CD8-positive, alpha-beta memory T cell (primary cell): ENCODE data around the gene PPP4R1. TPM values are rescaled to one million over a fixed set of nuclear protein-coding genes. Genes with fewer than 3 reads are reported as not detected.

Experiments
- CTCF ChIA-PET: fragments of 350-600 bp; sonication (Branson Sonifier 250); formaldehyde crosslinking; loops from one replicate; lab custom pipeline; 2021; ENCODE audit warnings: antibody characterized with exemption; lab: Charles Lee
- POLR2A ChIA-PET: fragments of 350-600 bp; sonication (Branson Sonifier 250); formaldehyde crosslinking; loops from one replicate; lab custom pipeline; 2021; ENCODE audit warnings: antibody characterized with exemption; lab: Charles Lee
- DNase-seq, 5 donors: peaks; one replicate each; pipeline versions ENCODE4 v3.0.0 to v3.0.0-alpha.2; 2020 to 2022; ENCODE audit warnings: mixed read lengths in 1 of 5
- H3K27ac ChIP-seq: one replicate; pipeline ENCODE4 v1.7.0; 2013; ENCODE audit warnings: low read depth, mild to moderate bottlenecking, low read length, moderate library complexity
- H3K27me3 ChIP-seq: 2 replicates; pipeline ENCODE4 v1.7.0; 2013; ENCODE audit warnings: low read length, mild to moderate bottlenecking; ENCODE audit not compliant: insufficient read depth, poor library complexity, severe bottlenecking
- H3K36me3 ChIP-seq: 2 replicates; pipeline ENCODE4 v1.7.0; 2013; ENCODE audit warnings: mild to moderate bottlenecking, low read length, moderate library complexity; ENCODE audit not compliant: insufficient read depth
- H3K4me1 ChIP-seq: 2 replicates; pipeline ENCODE4 v1.7.0; 2013; ENCODE audit warnings: mild to moderate bottlenecking, low read length, moderate library complexity; ENCODE audit not compliant: insufficient read depth
- H3K4me3 ChIP-seq: 2 replicates; pipeline ENCODE4 v1.7.0; 2013; ENCODE audit warnings: mild to moderate bottlenecking, low read length
- H3K9me3 ChIP-seq: 2 replicates; pipeline ENCODE4 v1.7.0; 2013; ENCODE audit warnings: mild to moderate bottlenecking, low read length
- H3K27ac Mint-ChIP-seq, 8 donors: one replicate each; pipeline ENCODE4 v1.8.0; 2020 to 2021; ENCODE audit warnings: mixed read lengths in 8 of 8, mild to moderate bottlenecking in 6 of 8, inconsistent platforms in 3 of 8, moderate library complexity in 3 of 8
- H3K27me3 Mint-ChIP-seq, 2 donors: one replicate each; pipeline ENCODE4 v1.8.0; 2020 to 2021; ENCODE audit warnings: mixed read lengths in 2 of 2, mild to moderate bottlenecking in 1 of 2, moderate library complexity in 1 of 2
- H3K36me3 Mint-ChIP-seq, 3 donors: one replicate each; pipeline ENCODE4 v1.8.0; 2020 to 2021; ENCODE audit warnings: mixed read lengths in 3 of 3, inconsistent platforms in 1 of 3, mild to moderate bottlenecking in 1 of 3
- H3K4me1 Mint-ChIP-seq, 3 donors: one replicate each; pipeline ENCODE4 v1.8.0; 2020 to 2021; ENCODE audit warnings: mixed read lengths in 3 of 3, inconsistent platforms in 1 of 3, mild to moderate bottlenecking in 1 of 3
- H3K4me3 Mint-ChIP-seq, 7 donors: one replicate each; pipeline ENCODE4 v1.8.0; 2020 to 2021; ENCODE audit warnings: mixed read lengths in 7 of 7, mild to moderate bottlenecking in 6 of 7, moderate library complexity in 4 of 7, inconsistent platforms in 2 of 7
- H3K9me3 Mint-ChIP-seq, 5 donors: one replicate each; pipeline ENCODE4 v1.8.0; 2020 to 2022; ENCODE audit warnings: mixed read lengths in 5 of 5, mild to moderate bottlenecking in 3 of 5, moderate library complexity in 2 of 5, inconsistent platforms in 1 of 5
- polyA plus RNA-seq: library from polyadenylated mRNA; unstranded; fragments of 300-500 nt; fragmentation: Illumina TruSeq; gene quantifications from one replicate; pipeline ENCODE4 v1.2.3, GENCODE V29; 2021
- total RNA-seq, 2 experiments: library from RNA; stranded (reverse); gene quantifications; one replicate each; pipeline ENCODE4 v1.2.3, GENCODE V29; 2021

The PPP4R1 gene
- total and polyA plus RNA-seq, 3 experiments from 2014 or later = 17.2 to 59.9 (median 58.4) TPM

- no peaks in the 10 kb centered on the region for H3K4me1 Mint-ChIP-seq
- ChIA-PET CTCF (no interaction called here), POLR2A (no interaction called here)
- DNase-seq = no peak
- no peaks in the 10 kb centered on the region for H3K4me1 ChIP-seq
- H3K27me3 ChIP-seq = no peaks in the 10 kb centered on the region
- H3K9me3 ChIP-seq = no peaks in the 10 kb centered on the region
- no peaks in the 10 kb centered on the region for H3K27me3 Mint-ChIP-seq
- H3K27ac ChIP-seq = no peak overlapping the region
- peaks cover 0 to 6% (median 0%) of the 10 kb centered on the region in 5 donors for H3K9me3 Mint-ChIP-seq
- no peak overlapping the region for H3K4me3 Mint-ChIP-seq
- peaks cover 28 to 87% (median 47%) of the 10 kb centered on the region in 3 donors for H3K36me3 Mint-ChIP-seq
- H3K36me3 ChIP-seq = peaks cover 25% of the 10 kb centered on the region
- no peak overlapping the region for H3K27ac Mint-ChIP-seq
- no peak overlapping the region for H3K4me3 ChIP-seq
Observed at GRCh38 chr18:9552191-9552590, 62.2 kb downstream of the PPP4R1 start.

- H3K4me1 Mint-ChIP-seq = no peaks in the 10 kb centered on the region
- peak overlapping the region in 2 of 8 donors; percentile 23 to 59 for H3K27ac Mint-ChIP-seq
- DNase-seq = no peak
- Histone ChIP-seq H3K4me3 (no peak overlapping the region), H3K36me3 (peaks cover 26% of the 10 kb centered on the region), H3K27me3 (no peaks in the 10 kb centered on the region), H3K27ac (no peak overlapping the region), H3K4me1 (no peaks in the 10 kb centered on the region), H3K9me3 (no peaks in the 10 kb centered on the region)
- no peak overlapping the region for H3K4me3 Mint-ChIP-seq
- peaks cover 0 to 6% (median 0%) of the 10 kb centered on the region in 5 donors for H3K9me3 Mint-ChIP-seq
- ChIA-PET CTCF (interaction anchor here (0.8 kb wide), 1 partner anchor 36 kb away, joined by 3 read pairs; no protein-coding TSS in a partner anchor), POLR2A (no interaction called here)
- no peaks in the 10 kb centered on the region for H3K27me3 Mint-ChIP-seq
- H3K36me3 Mint-ChIP-seq = peaks cover 25 to 85% (median 47%) of the 10 kb centered on the region in 3 donors
Observed at GRCh38 chr18:9550429-9550828, 63.9 kb downstream of the PPP4R1 start.

- Mint-ChIP-seq H3K4me1 (no peaks in the 10 kb centered on the region), H3K9me3 (peaks cover 0 to 6% (median 0%) of the 10 kb centered on the region in 5 donors), H3K27me3 (no peaks in the 10 kb centered on the region), H3K36me3 (peaks cover 18 to 77% (median 41%) of the 10 kb centered on the region in 3 donors), H3K27ac (peak overlapping the region in 1 of 8 donors; percentile 17), H3K4me3 (no peak overlapping the region)
- ChIA-PET POLR2A (no interaction called here), CTCF (interaction anchor here (0.8 kb wide), 1 partner anchor 35 kb away, joined by 3 read pairs; no protein-coding TSS in a partner anchor)
- DNase-seq = no peak
- Histone ChIP-seq H3K27me3 (no peaks in the 10 kb centered on the region), H3K36me3 (peaks cover 26% of the 10 kb centered on the region), H3K27ac (no peak overlapping the region), H3K9me3 (no peaks in the 10 kb centered on the region), H3K4me3 (no peak overlapping the region), H3K4me1 (no peaks in the 10 kb centered on the region)
Observed at GRCh38 chr18:9549405-9549804, 65.0 kb downstream of the PPP4R1 start.

GRCh38 chr18:9547782-9548181 is 66.6 kb downstream of the PPP4R1 start:
- Histone ChIP-seq H3K27me3 (no peaks in the 10 kb centered on the region), H3K4me1 (no peaks in the 10 kb centered on the region), H3K4me3 (no peak overlapping the region), H3K36me3 (peaks cover 26% of the 10 kb centered on the region), H3K27ac (no peak overlapping the region), H3K9me3 (no peaks in the 10 kb centered on the region)
- H3K27me3 Mint-ChIP-seq = no peaks in the 10 kb centered on the region
- H3K4me3 Mint-ChIP-seq = no peak overlapping the region
- ChIA-PET POLR2A (no interaction called here), CTCF (no interaction called here)
- peaks cover 4 to 66% (median 33%) of the 10 kb centered on the region in 3 donors for H3K36me3 Mint-ChIP-seq
- no peak overlapping the region for H3K27ac Mint-ChIP-seq
- peaks cover 0 to under 1% (median 0%) of the 10 kb centered on the region in 5 donors for H3K9me3 Mint-ChIP-seq
- H3K4me1 Mint-ChIP-seq = peaks cover 0 to 2% (median 0%) of the 10 kb centered on the region in 3 donors
- no peak for DNase-seq

- POLR2A ChIA-PET = no interaction called here
- Histone ChIP-seq H3K27ac (no peak overlapping the region), H3K9me3 (no peaks in the 10 kb centered on the region), H3K4me3 (no peak overlapping the region), H3K27me3 (no peaks in the 10 kb centered on the region), H3K36me3 (peaks cover 26% of the 10 kb centered on the region), H3K4me1 (no peaks in the 10 kb centered on the region)
- CTCF ChIA-PET = no interaction called here
- no peak for DNase-seq
- peaks cover 0 to 2% (median 0%) of the 10 kb centered on the region in 3 donors for H3K4me1 Mint-ChIP-seq
- no peaks in the 10 kb centered on the region for H3K9me3 Mint-ChIP-seq
- H3K36me3 Mint-ChIP-seq = peaks cover 0 to 55% (median 24%) of the 10 kb centered on the region in 3 donors
- no peak overlapping the region for H3K4me3 Mint-ChIP-seq
- H3K27ac Mint-ChIP-seq = peak overlapping the region in 4 of 8 donors; percentile 11 to 83 (median 48)
- H3K27me3 Mint-ChIP-seq = no peaks in the 10 kb centered on the region
Observed at GRCh38 chr18:9546468-9546867, 67.9 kb downstream of the PPP4R1 start.

GRCh38 chr18:9545029-9545428 is 69.3 kb downstream of the PPP4R1 start:
- Histone ChIP-seq H3K36me3 (peaks cover 18% of the 10 kb centered on the region), H3K27ac (no peak overlapping the region), H3K27me3 (no peaks in the 10 kb centered on the region), H3K4me1 (no peaks in the 10 kb centered on the region), H3K9me3 (no peaks in the 10 kb centered on the region), H3K4me3 (no peak overlapping the region)
- Mint-ChIP-seq H3K4me3 (no peak overlapping the region), H3K4me1 (peaks cover 0 to 2% (median 0%) of the 10 kb centered on the region in 3 donors), H3K36me3 (peaks cover 0 to 45% (median 24%) of the 10 kb centered on the region in 3 donors), H3K9me3 (no peaks in the 10 kb centered on the region), H3K27ac (peak overlapping the region in 2 of 8 donors; percentile 38 to 65), H3K27me3 (no peaks in the 10 kb centered on the region)
- POLR2A ChIA-PET = no interaction called here
- no peak for DNase-seq
- CTCF ChIA-PET = no interaction called here

- Mint-ChIP-seq H3K36me3 (peaks cover 0 to 44% (median 14%) of the 10 kb centered on the region in 3 donors), H3K27me3 (no peaks in the 10 kb centered on the region), H3K4me1 (peaks cover 0 to 2% (median 0%) of the 10 kb centered on the region in 3 donors), H3K4me3 (no peak overlapping the region), H3K9me3 (no peaks in the 10 kb centered on the region), H3K27ac (peak overlapping the region in 2 of 8 donors; percentile 35 to 37)
- no peaks in the 10 kb centered on the region for H3K27me3 ChIP-seq
- ChIA-PET CTCF (no interaction called here), POLR2A (no interaction called here)
- peaks cover 5% of the 10 kb centered on the region for H3K36me3 ChIP-seq
- DNase-seq = no peak
- H3K4me3 ChIP-seq = no peak overlapping the region
- H3K4me1 ChIP-seq = no peaks in the 10 kb centered on the region
- H3K27ac ChIP-seq = no peak overlapping the region
- H3K9me3 ChIP-seq = no peaks in the 10 kb centered on the region
Observed at GRCh38 chr18:9542924-9543323, 71.4 kb downstream of the PPP4R1 start.

GRCh38 chr18:9539938-9540337 is 74.4 kb downstream of the PPP4R1 start:
- no peak for DNase-seq
- Histone ChIP-seq H3K27ac (no peak overlapping the region), H3K9me3 (no peaks in the 10 kb centered on the region), H3K4me3 (no peak overlapping the region), H3K4me1 (no peaks in the 10 kb centered on the region), H3K27me3 (no peaks in the 10 kb centered on the region), H3K36me3 (peaks cover 10% of the 10 kb centered on the region)
- Mint-ChIP-seq H3K4me1 (peaks cover 0 to 2% (median 0%) of the 10 kb centered on the region in 3 donors), H3K27ac (no peak overlapping the region), H3K27me3 (no peaks in the 10 kb centered on the region), H3K4me3 (no peak overlapping the region), H3K36me3 (peaks cover 0 to 49% (median 15%) of the 10 kb centered on the region in 3 donors), H3K9me3 (no peaks in the 10 kb centered on the region)
- ChIA-PET POLR2A (no interaction called here), CTCF (no interaction called here)
